Ecto neural progenitor cell (in vitro differentiated cells): ENCODE measurements around the gene FGGY.

Experiments
- DNase-seq: peaks from one replicate; pipeline ENCODE4 v3.0.0-alpha.2; 2018; ENCODE audit warnings: low spot score

FGGY gene

DNA sequence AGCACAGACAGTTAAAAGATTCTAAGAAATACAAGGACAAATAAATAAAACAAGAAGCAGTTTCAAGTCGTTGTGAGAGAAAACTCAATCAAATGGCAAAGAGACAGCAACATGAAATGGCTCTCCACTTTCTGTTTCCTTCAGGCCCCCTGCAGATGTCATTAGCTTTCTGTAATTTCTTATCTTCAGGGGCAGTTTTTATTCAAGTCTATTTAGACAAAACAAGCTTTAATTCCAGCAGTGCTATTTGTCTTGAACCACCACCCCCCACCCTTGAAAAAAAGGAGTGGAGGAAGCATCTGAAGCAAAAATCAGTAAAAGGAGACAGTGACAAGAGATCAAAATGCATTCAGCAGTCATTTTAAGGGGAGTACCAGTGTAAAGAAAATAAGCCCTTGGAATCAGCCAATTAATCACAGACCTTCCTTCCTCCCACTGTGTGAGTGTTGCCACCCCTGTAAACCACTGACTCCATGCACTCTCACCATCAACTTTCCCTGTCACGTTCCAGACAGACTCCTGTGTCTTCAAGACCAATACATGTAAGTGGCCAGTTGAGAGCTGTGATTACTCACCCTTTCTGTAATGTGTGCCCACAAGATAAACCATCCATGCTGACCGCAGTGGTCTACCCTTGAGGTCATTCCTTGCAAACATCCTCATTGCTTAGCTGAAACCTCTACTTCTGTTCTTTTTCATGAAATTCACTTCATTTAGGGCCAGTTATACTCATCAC lies 381.8 kb downstream of the FGGY start:
- DNase-seq: no peak

GRCh38 chr1:59680044-59680443 lies 383.1 kb downstream of the FGGY start:
- no peak for DNase-seq

DNA sequence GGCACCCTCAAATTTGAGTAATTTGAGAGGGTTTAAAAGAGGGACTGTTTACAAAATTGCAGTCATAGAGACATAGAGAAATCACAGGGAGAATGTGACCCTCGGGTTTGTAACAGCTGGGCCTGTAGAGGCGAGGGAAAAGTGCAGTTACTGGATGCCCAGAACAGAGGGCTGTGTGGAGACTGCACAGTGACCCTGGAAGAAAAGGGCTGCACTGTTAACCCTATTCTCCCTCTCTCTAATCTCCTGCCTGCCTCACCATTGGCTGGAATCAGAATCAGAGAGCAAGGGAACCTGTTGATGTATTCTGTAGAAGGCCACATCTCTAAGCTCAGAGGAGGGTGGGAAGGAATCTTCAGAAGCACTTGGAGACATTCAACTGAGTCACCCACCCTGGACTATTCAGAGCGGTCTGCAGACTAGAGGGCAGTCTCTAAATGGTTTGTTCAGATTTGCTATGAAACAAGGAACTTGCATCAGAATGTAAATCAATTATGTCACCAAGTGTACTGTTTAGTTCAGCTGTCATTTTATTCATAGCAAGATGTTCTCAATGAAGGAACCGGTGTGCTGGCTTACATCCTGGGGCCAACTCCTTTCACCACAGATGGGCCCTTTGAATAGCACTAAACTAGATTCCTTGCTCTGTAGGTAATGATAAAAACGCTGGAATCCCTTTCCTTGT lies 385.6 kb downstream of the FGGY start:
- no peak for DNase-seq

DNA sequence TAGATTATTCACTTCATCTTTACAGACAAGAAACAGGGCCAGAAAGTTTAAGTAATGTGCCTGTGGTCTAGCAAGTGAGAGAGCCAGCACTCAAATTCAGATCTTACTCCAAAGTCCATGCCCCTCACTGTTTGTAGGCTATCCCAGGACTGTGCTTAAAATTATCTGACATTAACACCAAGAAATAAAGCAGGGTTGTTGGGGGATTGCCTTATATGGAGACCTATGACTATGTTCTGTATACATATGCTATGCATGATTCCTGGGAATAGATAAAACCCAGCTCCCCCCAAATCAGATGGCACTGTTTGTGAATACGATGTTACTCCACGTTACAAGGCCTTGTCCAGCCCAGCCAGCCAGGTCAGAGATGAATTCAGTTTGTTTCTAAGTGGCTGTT lies 386.3 kb downstream of the FGGY start:
- no peak for DNase-seq

- no peak for DNase-seq
These were observed 387.8 kb downstream of the FGGY start for GRCh38 chr1:59684698-59685097.

- DNase-seq: no peak
These were observed 388.2 kb downstream of the FGGY start for GRCh38 chr1:59685101-59685500.

GRCh38 chr1:59685666-59686065 lies 388.8 kb downstream of the FGGY start:
- no peak for DNase-seq

DNA sequence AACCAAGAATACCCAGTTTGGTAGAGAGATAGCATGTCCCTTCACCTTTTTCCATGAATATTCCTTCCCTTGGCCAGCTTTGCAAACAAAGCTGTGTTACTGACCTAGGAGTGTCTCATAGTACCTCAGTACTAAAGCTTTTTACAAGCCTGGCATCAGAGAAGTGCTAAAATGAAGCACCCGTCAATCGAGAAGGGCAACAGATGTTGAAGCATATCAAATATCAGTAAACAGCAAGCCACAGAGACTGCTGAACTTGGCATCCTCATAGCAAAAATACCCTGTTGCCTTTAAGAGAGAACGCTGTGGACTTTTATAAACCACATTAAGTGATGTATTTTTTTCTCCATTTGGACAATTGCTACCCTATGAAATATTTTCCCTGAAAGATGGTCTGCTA lies 389.3 kb downstream of the FGGY start:
- no peak for DNase-seq

GRCh38 chr1:59686574-59686973 lies 389.7 kb downstream of the FGGY start:
- DNase-seq: no peak

- DNase-seq: no peak
These were observed 390.2 kb downstream of the FGGY start for GRCh38 chr1:59687081-59687480.

DNA sequence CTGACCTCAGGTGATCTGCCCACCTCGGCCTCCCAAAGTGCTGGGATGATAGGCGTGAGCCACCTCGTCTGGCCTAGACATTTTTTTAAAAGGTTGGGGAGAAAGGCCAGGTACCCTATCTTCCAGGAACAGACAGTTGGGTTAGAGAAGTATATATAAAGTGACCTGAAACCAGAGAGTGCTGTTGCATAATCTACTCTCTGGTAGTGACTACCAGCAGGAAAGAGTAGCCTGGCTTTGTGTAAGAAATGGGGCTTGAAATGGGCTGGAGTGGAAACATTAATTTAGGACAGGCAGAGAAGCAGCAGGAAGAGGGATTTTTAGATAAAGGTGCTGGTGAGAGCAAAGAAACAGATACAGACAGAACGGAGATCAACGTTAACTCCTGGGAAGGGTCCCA lies 392.1 kb downstream of the FGGY start:
- no peak for DNase-seq

DNA sequence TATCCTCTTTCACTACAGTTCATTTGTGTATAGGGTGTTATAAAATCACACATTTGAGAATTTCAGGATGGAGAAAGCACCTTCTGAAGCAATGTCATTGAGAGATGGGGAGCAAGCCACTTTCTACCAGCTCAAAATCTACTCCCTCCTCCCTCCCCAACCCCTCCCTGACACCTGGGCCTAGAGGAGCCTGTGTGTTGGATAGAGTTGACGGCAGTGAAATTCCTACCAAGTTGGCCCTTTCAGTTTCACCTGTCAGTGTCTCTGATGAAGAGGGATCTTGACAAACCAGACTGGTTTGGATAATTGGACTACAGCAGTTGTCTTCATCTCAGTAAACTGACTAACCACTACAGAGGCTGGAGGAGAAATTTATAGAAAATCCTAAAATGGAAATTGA lies 392.8 kb downstream of the FGGY start:
- DNase-seq: no peak

- DNase-seq: no peak
These were observed 393.5 kb downstream of the FGGY start for GRCh38 chr1:59690171-59690930.

GRCh38 chr1:59691261-59691660 lies 394.4 kb downstream of the FGGY start:
- DNase-seq: no peak

GRCh38 chr1:59692591-59692990 lies 395.7 kb downstream of the FGGY start:
- no peak for DNase-seq

DNA sequence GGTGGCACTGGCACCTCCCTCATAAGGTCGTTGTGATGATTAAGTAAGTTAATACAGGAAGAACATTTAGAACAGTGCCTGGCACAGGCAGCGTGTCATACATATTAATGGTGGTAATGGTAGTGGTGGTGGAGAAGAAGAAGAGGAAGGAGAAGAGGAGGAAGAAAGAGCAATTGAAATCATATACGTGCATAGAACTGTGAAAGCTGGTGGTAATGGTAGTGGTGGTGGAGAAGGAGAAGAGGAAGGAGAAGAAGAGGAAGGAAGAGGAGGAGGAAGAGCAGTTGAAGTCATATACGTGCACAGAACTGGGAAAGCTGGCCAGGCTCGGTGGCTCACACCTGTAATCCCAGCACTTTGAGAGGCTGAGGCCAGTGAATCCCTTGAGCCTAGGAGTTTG lies 396.5 kb downstream of the FGGY start:
- no peak for DNase-seq

- no peak for DNase-seq
These were observed 398.4 kb downstream of the FGGY start for GRCh38 chr1:59695252-59695651.

DNA sequence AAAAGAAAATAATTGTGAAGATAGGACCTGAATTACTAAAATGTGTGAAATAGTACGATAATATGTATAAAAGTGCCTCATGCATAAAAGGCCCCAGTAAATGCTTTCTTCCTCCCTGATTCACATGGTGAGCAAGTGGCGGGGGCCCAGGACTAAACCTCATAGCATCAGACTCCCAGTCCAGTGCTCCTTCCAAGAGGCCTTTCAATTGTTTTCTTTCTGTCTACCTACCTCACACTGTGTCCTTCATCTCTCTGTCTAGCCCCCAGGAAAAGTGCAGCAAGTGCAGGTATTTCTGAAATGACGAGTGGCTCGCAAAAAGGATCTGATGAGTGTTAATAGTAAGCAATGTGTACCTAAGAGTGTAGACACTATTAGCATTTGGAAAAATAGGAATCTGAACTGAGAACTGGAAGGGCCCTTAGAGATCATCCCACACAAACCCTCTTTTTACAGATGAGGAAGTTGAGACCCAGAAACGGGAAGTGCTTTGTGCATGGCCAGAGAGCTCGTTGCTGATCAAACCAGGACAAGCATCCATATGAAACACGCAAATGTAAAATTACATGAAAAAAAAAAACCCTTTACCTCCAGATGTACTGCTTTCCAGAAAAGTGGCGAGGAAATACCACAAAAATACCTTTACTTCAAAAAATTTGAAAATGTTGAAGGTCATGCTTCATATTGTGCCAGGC lies 399.7 kb downstream of the FGGY start:
- DNase-seq: no peak

- no peak for DNase-seq
These were observed 400.4 kb downstream of the FGGY start for GRCh38 chr1:59697150-59697800.

DNA sequence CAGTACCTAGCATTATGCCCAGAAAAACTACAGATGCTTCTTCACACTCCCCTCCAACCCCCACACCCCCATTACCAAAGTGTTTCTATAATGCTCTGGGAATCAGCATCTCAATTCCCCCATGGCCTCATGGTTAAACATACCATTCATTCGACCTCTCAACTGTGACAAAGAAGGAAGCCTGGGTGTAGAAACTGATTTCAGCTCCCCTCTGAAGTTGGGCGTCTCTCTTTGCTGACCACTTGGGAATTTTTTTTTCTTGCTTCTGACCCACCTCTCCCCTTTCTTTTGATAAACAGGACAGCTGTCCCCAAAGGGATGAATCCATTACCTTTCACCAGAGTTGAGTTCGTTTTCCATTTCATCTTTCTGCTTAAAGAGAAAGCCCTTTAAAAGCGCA lies 401.5 kb downstream of the FGGY start:
- no peak for DNase-seq

GRCh38 chr1:59699227-59699847 lies 402.4 kb downstream of the FGGY start:
- no peak for DNase-seq

DNA sequence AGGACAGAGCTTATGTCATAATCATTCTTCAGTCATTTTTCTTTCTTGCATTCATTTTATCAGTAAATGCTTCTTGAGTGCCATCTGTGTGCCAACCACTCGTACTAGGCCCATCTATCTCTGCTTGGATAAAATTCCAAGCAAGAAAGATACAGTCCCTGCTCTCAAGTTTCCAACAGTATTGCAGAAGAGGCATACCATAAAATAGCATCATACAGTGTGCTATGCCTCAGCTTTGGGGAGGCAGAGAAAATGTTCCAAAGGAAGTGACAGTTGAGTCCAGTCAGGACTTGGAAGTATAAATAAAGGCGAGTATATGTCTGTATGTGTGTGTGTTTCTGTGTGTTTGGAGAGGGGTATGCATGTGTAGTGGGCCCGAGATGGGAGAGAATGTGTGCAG lies 404.5 kb downstream of the FGGY start:
- DNase-seq: no peak
